Common myeloid progenitor, CD34-positive (primary cell): ENCODE results near the gene MAMDC2.

Experiments
- CTCF ChIA-PET: fragments of 350-600 bp; sonication (Branson Sonifier 250); formaldehyde crosslinking; loops from one replicate; lab custom pipeline; 2021; ENCODE audit warnings: antibody characterized with exemption; lab: Charles Lee
- POLR2A ChIA-PET: fragments of 350-600 bp; sonication (Branson Sonifier 250); formaldehyde crosslinking; loops from one replicate; lab custom pipeline; 2021; ENCODE audit warnings: antibody characterized with exemption; lab: Charles Lee
- DNase-seq, 3 donors: peaks; one replicate each; pipeline versions ENCODE4 v3.0.0 to v3.0.0-alpha.2; 2013
- H3K27ac ChIP-seq, 2 experiments: 1 replicate in 1 of 2; 2 replicates in 1 of 2; pipeline ENCODE4 v1.7.0; 2013; ENCODE audit warnings: inconsistent platforms in 2 of 2, low read length in 2 of 2, mild to moderate bottlenecking in 2 of 2, low read depth in 1 of 2, moderate library complexity in 1 of 2; ENCODE audit not compliant: severe bottlenecking in 2 of 2, insufficient read depth in 1 of 2, poor library complexity in 1 of 2
- H3K27me3 ChIP-seq, 5 experiments: replicated peaks in 2 of 5; 1 replicate in 3 of 5; 2 replicates in 2 of 5; pipeline versions ENCODE4 v1.6.1 to v1.7.0; 2013; ENCODE audit warnings: low read length in 4 of 5, mild to moderate bottlenecking in 2 of 5, moderate library complexity in 2 of 5, inconsistent platforms in 1 of 5; ENCODE audit not compliant: insufficient read depth in 5 of 5, control insufficient read depth in 4 of 5
- H3K36me3 ChIP-seq, 4 experiments: 1 replicate in 2 of 4; 2 replicates in 2 of 4; pipeline versions ENCODE4 v1.6.1 to v1.7.0; 2013; ENCODE audit warnings: low read length in 3 of 4, control low read depth in 1 of 4, mild to moderate bottlenecking in 1 of 4; ENCODE audit not compliant: control insufficient read depth in 4 of 4, insufficient read depth in 4 of 4
- H3K4me1 ChIP-seq, 4 experiments: 1 replicate in 3 of 4; 2 replicates in 1 of 4; pipeline versions ENCODE4 v1.6.1 to v1.7.1; 2013; ENCODE audit warnings: low read length in 3 of 4, mild to moderate bottlenecking in 3 of 4, control low read depth in 1 of 4, inconsistent platforms in 1 of 4, moderate library complexity in 1 of 4; ENCODE audit not compliant: control insufficient read depth in 4 of 4, insufficient read depth in 4 of 4; ENCODE audit errors: control extremely low read depth in 1 of 4
- H3K4me3 ChIP-seq, 7 experiments: 1 replicate in 4 of 7; 2 replicates in 3 of 7; pipeline versions ENCODE4 v1.5.1 to v1.7.0; 2013; ENCODE audit warnings: mild to moderate bottlenecking in 7 of 7, low read length in 6 of 7, moderate library complexity in 6 of 7, inconsistent platforms in 2 of 7, low read depth in 2 of 7, control low read depth in 1 of 7; ENCODE audit not compliant: insufficient read depth in 4 of 7, control insufficient read depth in 1 of 7; ENCODE audit errors: extremely low read depth in 1 of 7
- H3K9me3 ChIP-seq, 5 experiments: 1 replicate in 4 of 5; 2 replicates in 1 of 5; pipeline versions ENCODE4 v1.6.1 to v1.7.1; 2013; ENCODE audit warnings: low read length in 4 of 5, mild to moderate bottlenecking in 2 of 5, inconsistent platforms in 1 of 5, low read depth in 1 of 5, moderate library complexity in 1 of 5; ENCODE audit not compliant: control insufficient read depth in 4 of 5, insufficient read depth in 2 of 5; ENCODE audit errors: control extremely low read depth in 1 of 5
- WGBS: methylation state at CpG from one replicate; pipeline ENCODE4 v1.1.5; 2013; ENCODE audit not compliant: insufficient coverage; 5-methylcytosine and 5-hydroxymethylcytosine counted together

The MAMDC2 gene

DNA sequence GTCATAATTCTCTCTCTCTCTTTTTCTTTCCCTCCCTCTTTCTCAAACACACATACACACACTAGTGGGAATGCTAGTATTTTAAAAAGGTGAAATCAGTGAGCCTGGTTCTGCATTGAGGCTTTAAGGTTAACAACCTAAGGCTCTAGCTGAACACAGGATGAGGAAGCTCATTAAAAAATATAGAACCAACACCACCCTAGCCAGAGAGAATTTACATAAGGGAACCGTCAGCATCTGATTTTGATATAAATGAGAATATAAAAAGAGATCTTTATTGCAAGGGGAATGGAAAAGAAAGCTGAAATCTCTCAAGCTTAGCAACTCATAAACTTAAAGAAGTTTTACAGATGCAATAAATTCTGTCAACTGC, 100.5 kb downstream of the MAMDC2 start:
- no peak for DNase-seq
- no peaks in the 10 kb centered on the region for H3K27me3 ChIP-seq
- peaks cover 0 to 35% (median 5%) of the 10 kb centered on the region in 4 experiments for H3K36me3 ChIP-seq
- no peaks in the 10 kb centered on the region for H3K4me1 ChIP-seq
- H3K9me3 ChIP-seq: peaks cover 0 to 3% (median 0%) of the 10 kb centered on the region in 5 experiments
- H3K4me3 ChIP-seq: no peak overlapping the region
- ChIA-PET POLR2A (interaction anchor here (0.7 to 1.1 kb wide), 2 partner anchors 10 to 842 kb away, joined by 3 read pairs; no protein-coding TSS in a partner anchor), CTCF (interaction anchor here (1.0 kb wide), 1 partner anchor 33 kb away, joined by 4 read pairs; no protein-coding TSS in a partner anchor)
- WGBS: no CpG with 5 or more reads among the region's 1 CpG
- H3K27ac ChIP-seq: no peak overlapping the region

DNA sequence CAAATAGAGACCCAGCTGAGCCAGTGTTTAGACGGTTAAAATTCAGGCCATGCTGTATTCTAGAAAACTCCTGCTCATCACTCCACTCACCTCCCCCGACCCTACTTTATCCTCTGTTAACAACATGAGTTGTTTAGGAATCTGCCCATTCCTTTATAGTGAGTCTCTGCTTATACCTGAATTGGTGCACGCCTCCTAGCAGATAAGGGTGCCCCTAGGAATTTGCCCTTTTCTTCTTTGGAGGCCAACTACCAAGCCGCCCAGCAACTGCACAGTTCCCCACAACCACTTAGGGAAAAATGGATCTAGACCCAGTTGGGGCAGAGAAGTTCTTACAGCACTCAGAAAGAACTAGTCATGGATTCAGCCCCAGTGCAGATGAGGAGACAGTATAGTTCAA, 102.3 kb downstream of the MAMDC2 start:
- no peaks in the 10 kb centered on the region for H3K9me3 ChIP-seq
- no peak overlapping the region for H3K27ac ChIP-seq
- WGBS: 100% methylated on average over 1 of the region's 4 CpGs
- H3K4me1 ChIP-seq: no peaks in the 10 kb centered on the region
- no peak for DNase-seq
- ChIA-PET CTCF (no interaction called here), POLR2A (no interaction called here)
- H3K27me3 ChIP-seq: peaks cover 0 to 5% (median 0%) of the 10 kb centered on the region in 5 experiments
- H3K36me3 ChIP-seq: peaks cover 0 to 37% (median 3%) of the 10 kb centered on the region in 4 experiments
- H3K4me3 ChIP-seq: no peak overlapping the region

DNA sequence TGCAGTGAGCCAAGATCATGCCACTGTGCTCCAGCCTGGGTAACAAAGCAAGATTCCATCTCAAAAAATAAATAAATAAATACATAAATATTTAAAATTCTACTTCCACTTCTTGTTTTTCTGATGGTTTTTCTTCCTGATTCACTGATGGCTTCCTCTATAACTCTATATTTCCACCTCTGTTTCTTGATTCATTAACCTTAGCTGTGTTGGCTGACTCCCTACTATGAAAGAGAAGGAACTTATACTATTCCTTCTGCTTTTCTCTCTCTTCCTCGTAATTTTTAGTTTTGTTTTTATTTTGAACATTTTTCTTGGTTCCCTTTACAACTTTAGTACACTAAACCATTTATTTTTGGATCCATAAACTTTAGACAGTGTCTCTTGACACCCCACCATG, 103.5 kb downstream of the MAMDC2 start:
- POLR2A ChIA-PET: no interaction called here

DNA sequence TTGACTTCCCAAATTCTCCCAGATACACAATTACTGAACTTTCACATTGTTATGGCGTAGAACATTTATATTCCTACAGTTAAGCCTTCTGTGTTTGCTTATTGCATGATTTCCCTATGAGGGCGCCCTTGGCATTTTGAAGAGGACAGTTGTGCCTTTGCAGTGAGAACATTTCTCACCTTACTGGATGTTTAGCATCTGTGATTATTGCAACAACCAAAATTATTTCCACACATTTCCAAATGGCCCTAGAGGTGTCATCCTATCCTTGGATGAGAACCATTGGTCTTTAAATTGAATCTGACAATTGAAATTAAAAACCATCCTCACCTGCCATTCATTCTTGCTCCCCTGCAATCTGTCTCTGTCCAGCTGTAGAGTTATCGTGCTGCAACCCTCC, 104.0 kb downstream of the MAMDC2 start:
- H3K27ac ChIP-seq: no peak overlapping the region
- H3K27me3 ChIP-seq: peaks cover 0 to 5% (median 0%) of the 10 kb centered on the region in 5 experiments
- H3K36me3 ChIP-seq: peaks cover 0 to 45% (median 5%) of the 10 kb centered on the region in 4 experiments
- H3K9me3 ChIP-seq: no peaks in the 10 kb centered on the region
- no peak for DNase-seq
- H3K4me1 ChIP-seq: no peaks in the 10 kb centered on the region
- CTCF ChIA-PET: no interaction called here
- no peak overlapping the region for H3K4me3 ChIP-seq
- WGBS: 96% methylated on average over 3 of the region's 3 CpGs
- POLR2A ChIA-PET: no interaction called here

More for the DNA sequence above, 103.5 kb downstream of the MAMDC2 start:
- no CpG with 5 or more reads among the region's 1 CpG for WGBS
- CTCF ChIA-PET: no interaction called here
- Histone ChIP-seq H3K27ac (no peak overlapping the region), H3K9me3 (no peaks in the 10 kb centered on the region), H3K27me3 (peaks cover 0 to 5% (median 0%) of the 10 kb centered on the region in 5 experiments), H3K4me1 (no peaks in the 10 kb centered on the region), H3K36me3 (peaks cover 0 to 45% (median 5%) of the 10 kb centered on the region in 4 experiments), H3K4me3 (no peak overlapping the region)
- DNase-seq: no peak

DNA sequence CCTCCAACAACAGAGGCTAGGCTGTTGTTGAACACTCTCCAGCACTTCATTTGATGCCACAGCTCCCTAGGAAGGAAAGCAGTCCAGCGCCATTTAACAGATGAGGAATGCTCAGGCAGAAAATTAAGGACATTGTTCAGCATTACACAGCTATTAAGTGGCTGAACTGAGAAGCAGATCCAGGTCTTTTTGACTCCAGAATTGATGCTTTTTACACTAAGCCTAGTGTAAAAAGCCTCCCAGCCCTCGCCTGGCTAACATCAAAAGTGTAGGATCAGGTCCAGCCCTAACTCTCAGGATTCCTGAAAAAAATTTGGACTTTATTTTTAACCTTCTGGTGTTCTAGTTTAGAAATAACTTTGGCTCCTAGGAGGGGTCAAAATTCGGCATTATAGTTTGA, 108.7 kb downstream of the MAMDC2 start:
- ChIA-PET POLR2A (no interaction called here), CTCF (no interaction called here)

DNA sequence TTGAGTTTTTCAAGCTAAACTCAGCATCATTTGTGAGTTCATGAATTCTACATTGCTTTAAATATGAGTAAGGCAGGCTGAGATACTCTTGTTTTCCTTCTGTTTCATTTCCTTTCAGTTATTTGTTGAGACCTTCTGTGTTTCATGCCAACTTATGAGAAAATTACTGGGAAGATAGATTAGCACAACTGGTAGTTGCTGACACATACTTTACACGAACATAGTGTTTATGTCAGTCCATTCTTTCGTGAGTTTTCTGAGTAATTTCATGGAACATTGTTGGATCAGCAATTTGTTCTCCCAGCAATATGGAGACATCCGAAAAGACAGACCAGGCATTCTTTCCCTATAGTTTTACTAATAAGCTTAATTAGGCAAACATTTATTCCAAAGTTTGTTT, 113.1 kb downstream of the MAMDC2 start:
- POLR2A ChIA-PET: no interaction called here
- H3K36me3 ChIP-seq: peaks cover 0 to 9% (median 0%) of the 10 kb centered on the region in 4 experiments
- H3K4me1 ChIP-seq: no peaks in the 10 kb centered on the region
- no peak for DNase-seq
- WGBS: 100% methylated on average over 3 of the region's 3 CpGs
- CTCF ChIA-PET: no interaction called here
- H3K27ac ChIP-seq: no peak overlapping the region
- no peak overlapping the region for H3K4me3 ChIP-seq
- no peaks in the 10 kb centered on the region for H3K27me3 ChIP-seq
- no peaks in the 10 kb centered on the region for H3K9me3 ChIP-seq

More for the DNA sequence above, 108.7 kb downstream of the MAMDC2 start:
- no peaks in the 10 kb centered on the region for H3K9me3 ChIP-seq
- H3K27ac ChIP-seq: no peak overlapping the region
- WGBS: 86% methylated on average over 1 of the region's 3 CpGs
- no peak overlapping the region for H3K4me3 ChIP-seq
- no peaks in the 10 kb centered on the region for H3K4me1 ChIP-seq
- peaks cover 0 to 21% (median 2%) of the 10 kb centered on the region in 4 experiments for H3K36me3 ChIP-seq
- no peak for DNase-seq
- peaks cover 0 to 5% (median 0%) of the 10 kb centered on the region in 5 experiments for H3K27me3 ChIP-seq

DNA sequence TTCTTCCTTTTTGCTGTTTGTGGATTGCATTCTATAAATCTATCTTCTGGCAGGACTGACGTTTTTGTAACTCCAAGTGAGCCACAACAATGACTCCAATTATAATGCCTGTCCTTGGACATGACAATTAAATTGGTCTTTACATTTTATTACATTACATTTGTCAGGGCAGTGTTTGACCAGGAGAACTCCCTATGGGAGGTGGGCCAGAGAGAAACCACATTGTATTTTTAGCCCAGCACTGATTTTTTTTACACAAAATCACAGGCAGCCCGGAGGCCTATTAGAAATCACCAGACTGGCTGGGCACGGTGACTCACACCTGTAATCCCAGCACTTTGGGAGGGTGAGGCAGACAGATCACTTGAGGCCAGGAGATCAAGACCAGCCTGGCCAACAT, 116.0 kb downstream of the MAMDC2 start:
- H3K36me3 ChIP-seq: peaks cover 0 to 6% (median 0%) of the 10 kb centered on the region in 4 experiments
- no peaks in the 10 kb centered on the region for H3K4me1 ChIP-seq
- POLR2A ChIA-PET: no interaction called here
- no peaks in the 10 kb centered on the region for H3K27me3 ChIP-seq
- H3K27ac ChIP-seq: no peak overlapping the region
- DNase-seq: no peak
- no peaks in the 10 kb centered on the region for H3K9me3 ChIP-seq
- 100% methylated on average over 2 of the region's 3 CpGs for WGBS
- H3K4me3 ChIP-seq: no peak overlapping the region
- CTCF ChIA-PET: no interaction called here
